ENCODE measurements around the gene KIF24. TPM values are rescaled to one million over a fixed set of nuclear protein-coding genes. Genes with fewer than 3 reads are reported as not detected.

KIF24 gene
- total RNA-seq, 2 donors from 2014 or later, result 7.7 to 10.6 TPM

DNA sequence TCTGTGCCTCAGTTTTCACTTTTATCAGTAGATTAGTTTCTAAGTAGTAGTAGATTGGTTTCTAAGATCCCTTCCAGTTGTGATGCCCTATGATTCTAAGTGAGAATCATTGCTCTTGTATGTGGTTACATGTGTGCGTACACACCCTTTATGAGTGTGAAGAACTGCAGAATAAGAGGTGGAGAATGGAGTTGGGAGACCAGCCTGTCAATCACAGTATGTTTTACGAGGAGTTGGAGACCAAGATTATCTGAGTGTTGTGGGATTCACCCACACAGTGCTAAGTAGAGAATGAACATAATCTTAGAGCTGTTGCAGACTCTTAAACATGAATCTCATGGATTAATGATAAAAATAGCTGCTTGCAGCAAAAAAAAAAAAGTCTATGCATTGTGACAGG, 37.6 kb downstream of the KIF24 start:
- DNase-seq, result no peak
- no peaks in the 10 kb centered on the region for H3K9me3 Mint-ChIP-seq
- TF ChIP-seq, protein P1, sequence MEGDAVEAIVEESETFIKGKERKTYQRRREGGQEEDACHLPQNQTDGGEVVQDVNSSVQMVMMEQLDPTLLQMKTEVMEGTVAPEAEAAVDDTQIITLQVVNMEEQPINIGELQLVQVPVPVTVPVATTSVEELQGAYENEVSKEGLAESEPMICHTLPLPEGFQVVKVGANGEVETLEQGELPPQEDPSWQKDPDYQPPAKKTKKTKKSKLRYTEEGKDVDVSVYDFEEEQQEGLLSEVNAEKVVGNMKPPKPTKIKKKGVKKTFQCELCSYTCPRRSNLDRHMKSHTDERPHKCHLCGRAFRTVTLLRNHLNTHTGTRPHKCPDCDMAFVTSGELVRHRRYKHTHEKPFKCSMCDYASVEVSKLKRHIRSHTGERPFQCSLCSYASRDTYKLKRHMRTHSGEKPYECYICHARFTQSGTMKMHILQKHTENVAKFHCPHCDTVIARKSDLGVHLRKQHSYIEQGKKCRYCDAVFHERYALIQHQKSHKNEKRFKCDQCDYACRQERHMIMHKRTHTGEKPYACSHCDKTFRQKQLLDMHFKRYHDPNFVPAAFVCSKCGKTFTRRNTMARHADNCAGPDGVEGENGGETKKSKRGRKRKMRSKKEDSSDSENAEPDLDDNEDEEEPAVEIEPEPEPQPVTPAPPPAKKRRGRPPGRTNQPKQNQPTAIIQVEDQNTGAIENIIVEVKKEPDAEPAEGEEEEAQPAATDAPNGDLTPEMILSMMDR (conservative IDR thresholded peaks at IDR 0.05), result no peak

DNA sequence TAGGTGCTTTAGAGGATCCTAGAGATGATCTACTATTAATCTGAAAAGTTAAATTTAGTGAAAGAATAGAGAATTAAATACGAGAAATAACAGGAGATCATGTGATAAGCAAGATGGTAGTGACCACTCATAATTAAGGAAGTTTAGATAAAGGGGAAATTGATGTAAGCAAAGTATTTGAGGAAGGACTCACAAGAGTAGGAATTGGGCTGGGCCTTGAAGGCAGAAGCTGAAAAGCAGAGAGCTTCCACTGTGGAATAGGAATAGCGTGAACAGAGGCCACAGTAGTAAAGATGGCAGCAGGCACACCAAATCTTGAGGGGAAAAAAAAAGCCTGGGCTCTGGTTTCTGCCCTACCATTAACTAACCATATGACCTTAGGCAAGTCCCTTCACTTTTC, 38.0 kb downstream of the KIF24 start:
- H3K36me3 ChIP-seq (ENCODE audit: control insufficient read depth, insufficient read depth, low read length), result no peaks in the 10 kb centered on the region
- Mint-ChIP-seq H3K9me3 (no peaks in the 10 kb centered on the region), H3K36me3 (ENCODE audit: low read depth) (peaks cover 14% of the 10 kb centered on the region), H3K4me3 (no peak overlapping the region), H3K27me3 (ENCODE audit: insufficient read depth) (no peaks in the 10 kb centered on the region), H3K27ac (no peak overlapping the region), H3K4me1 (no peaks in the 10 kb centered on the region)
- no peaks in the 10 kb centered on the region for H3K27me3 ChIP-seq (ENCODE audit: control insufficient read depth, insufficient read depth, low read length, poor library complexity, severe bottlenecking)
- 80 to 91% methylated on average over 1 to 2 of the region's 2 CpGs for WGBS, 2 experiments (ENCODE audit: insufficient coverage in 1 of 2, insufficient read length in 1 of 2)
- no peaks in the 10 kb centered on the region for H3K9me3 ChIP-seq (ENCODE audit: control insufficient read depth, low read length)
- TF ChIP-seq, protein P1 (conservative IDR thresholded peaks at IDR 0.05), result no peak
- no peak overlapping the region for H3K27ac ChIP-seq (ENCODE audit: low read depth, low read length)
- no peak overlapping the region for H3K9ac ChIP-seq (ENCODE audit: extremely low read depth, low read length, poor library complexity, severe bottlenecking)
- no peaks in the 10 kb centered on the region for H3K4me1 ChIP-seq (ENCODE audit: control insufficient read depth, insufficient read depth, low read length)
- DNase-seq, result no peak
- no peak overlapping the region for H3K4me3 ChIP-seq (ENCODE audit: low read length)

More for the DNA sequence above, 37.6 kb downstream of the KIF24 start:
- Mint-ChIP-seq H3K36me3 (ENCODE audit: low read depth) (peaks cover 10% of the 10 kb centered on the region), H3K4me3 (no peak overlapping the region), H3K4me1 (no peaks in the 10 kb centered on the region), H3K27me3 (ENCODE audit: insufficient read depth) (no peaks in the 10 kb centered on the region), H3K27ac (no peak overlapping the region)
- H3K27ac ChIP-seq (ENCODE audit: low read depth, low read length), result no peak overlapping the region
- WGBS, 2 experiments (ENCODE audit: insufficient coverage in 1 of 2, insufficient read length in 1 of 2), result 100% methylated on average over 1 to 2 of the region's 2 CpGs
- no peaks in the 10 kb centered on the region for H3K27me3 ChIP-seq (ENCODE audit: control insufficient read depth, insufficient read depth, low read length, poor library complexity, severe bottlenecking)
- H3K4me1 ChIP-seq (ENCODE audit: control insufficient read depth, insufficient read depth, low read length), result no peaks in the 10 kb centered on the region
- H3K9ac ChIP-seq (ENCODE audit: extremely low read depth, low read length, poor library complexity, severe bottlenecking), result no peak overlapping the region
- no peaks in the 10 kb centered on the region for H3K9me3 ChIP-seq (ENCODE audit: control insufficient read depth, low read length)
- H3K36me3 ChIP-seq (ENCODE audit: control insufficient read depth, insufficient read depth, low read length), result no peaks in the 10 kb centered on the region
- no peak overlapping the region for H3K4me3 ChIP-seq (ENCODE audit: low read length)

DNA sequence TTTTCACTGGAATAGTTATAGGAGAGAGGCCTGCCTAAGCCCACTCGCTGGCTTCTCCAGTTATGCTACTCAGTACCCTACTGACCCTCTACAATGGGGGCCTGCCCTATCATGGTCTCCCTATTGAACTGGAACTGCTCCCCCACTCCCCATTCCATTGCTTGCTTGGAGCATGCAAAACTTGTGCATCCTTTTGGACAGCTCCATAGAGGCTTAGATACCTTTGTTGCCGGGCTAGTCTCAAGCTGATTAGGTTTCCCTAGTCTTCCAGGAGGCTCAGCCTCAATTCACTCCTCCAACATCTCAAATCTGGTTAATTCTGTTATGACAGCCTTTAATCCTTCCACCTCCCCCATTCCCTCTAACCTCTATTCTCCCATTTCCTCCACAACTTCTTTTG, 39.9 kb downstream of the KIF24 start:
- Mint-ChIP-seq H3K4me1 (no peaks in the 10 kb centered on the region), H3K27me3 (ENCODE audit: insufficient read depth) (no peaks in the 10 kb centered on the region), H3K9me3 (no peaks in the 10 kb centered on the region), H3K4me3 (no peak overlapping the region), H3K27ac (no peak overlapping the region), H3K36me3 (ENCODE audit: low read depth) (peaks cover 12% of the 10 kb centered on the region)
- H3K9ac ChIP-seq (ENCODE audit: extremely low read depth, low read length, poor library complexity, severe bottlenecking), result no peak overlapping the region
- no peaks in the 10 kb centered on the region for H3K27me3 ChIP-seq (ENCODE audit: control insufficient read depth, insufficient read depth, low read length, poor library complexity, severe bottlenecking)
- H3K9me3 ChIP-seq (ENCODE audit: control insufficient read depth, low read length), result no peaks in the 10 kb centered on the region
- TF ChIP-seq, protein P1 (conservative IDR thresholded peaks at IDR 0.05), result no peak
- H3K27ac ChIP-seq (ENCODE audit: low read depth, low read length), result no peak overlapping the region
- DNase-seq, result no peak
- WGBS, 2 experiments (ENCODE audit: insufficient coverage in 1 of 2, insufficient read length in 1 of 2), result 96% methylated on average over 2 of the region's 2 CpGs; no CpG with 5 or more reads in 1 of the 2 experiments
- H3K4me1 ChIP-seq (ENCODE audit: control insufficient read depth, insufficient read depth, low read length), result no peaks in the 10 kb centered on the region
- no peak overlapping the region for H3K4me3 ChIP-seq (ENCODE audit: low read length)
- no peaks in the 10 kb centered on the region for H3K36me3 ChIP-seq (ENCODE audit: control insufficient read depth, insufficient read depth, low read length)
